NB4 (cell line): Measurements from ENCODE around the gene ZNF326.

Source experiments
- CTCF ChIP-seq: IDR thresholded peaks from one replicate; pipeline ENCODE4 v1.5.1; 2012; ENCODE audit warnings: low read depth, low read length
- POLR2A ChIP-seq: IDR thresholded peaks from 2 replicates; pipeline ENCODE4 v1.6.1; 2011; ENCODE audit warnings: mild to moderate bottlenecking; ENCODE audit not compliant: insufficient read length; ENCODE audit errors: extremely low read depth
- TF ChIP-seq, protein P1 (sequence below): IDR thresholded peaks from 2 replicates; pipeline ENCODE4 v1.6.1; 2011; ENCODE audit warnings: low read depth, low read length

GRCh38 chr1:89994805-89995597 is at the start of gene ZNF326:
- peak; percentile 98 for TF ChIP-seq POLR2A
- TF ChIP-seq CTCF, result no peak
- TF ChIP-seq, protein P1, sequence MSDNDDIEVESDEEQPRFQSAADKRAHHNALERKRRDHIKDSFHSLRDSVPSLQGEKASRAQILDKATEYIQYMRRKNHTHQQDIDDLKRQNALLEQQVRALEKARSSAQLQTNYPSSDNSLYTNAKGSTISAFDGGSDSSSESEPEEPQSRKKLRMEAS, result peak; percentile 24; the same call in 1 of the 2 replicates
